Esophagus muscularis mucosa (tissue), 4 donors: Measurements from ENCODE around the gene FZD1. TPM values are rescaled to one million over a fixed set of nuclear protein-coding genes. Genes with fewer than 3 reads are reported as not detected.

Experiments
- DNase-seq: peaks from one replicate; pipeline ENCODE4 v3.0.0-alpha.2; 2017; ENCODE audit errors: extremely low spot score
- H3K27ac ChIP-seq, 4 donors: fragments of 200-600 bp; sonication (generic); replicated peaks in 1 of 4; 1 replicate in 3 of 4; 2 replicates in 1 of 4; pipeline ENCODE4 v1.5.1; 2016 to 2019; ENCODE audit warnings: mild to moderate bottlenecking in 1 of 4
- H3K27me3 ChIP-seq, 4 donors: fragments of 200-600 bp; sonication (generic); one replicate each; pipeline versions ENCODE4 v1.5.1 to v1.6.0; 2016 to 2019
- H3K36me3 ChIP-seq, 4 donors: fragments of 200-600 bp; sonication (generic); one replicate each; pipeline ENCODE4 v1.5.1; 2016 to 2019
- H3K4me1 ChIP-seq, 4 donors: fragments of 200-600 bp; sonication (generic); one replicate each; pipeline ENCODE4 v1.5.1; 2016 to 2019
- H3K4me3 ChIP-seq, 4 donors: fragments of 200-600 bp; sonication (generic); 1 replicate in 2 of 4; 2 replicates in 2 of 4; pipeline ENCODE4 v1.5.1; 2016 to 2019; ENCODE audit warnings: mild to moderate bottlenecking in 4 of 4, moderate library complexity in 1 of 4
- H3K9me3 ChIP-seq, 4 donors: fragments of 200-600 bp; sonication (generic); 1 replicate in 3 of 4; 2 replicates in 1 of 4; pipeline ENCODE4 v1.5.1; 2016 to 2019
- EP300 ChIP-seq: sonication (generic); formaldehyde crosslinking; IDR thresholded peaks from one replicate; pipeline ENCODE4 v1.6.1; 2017; ENCODE audit warnings: antibody characterized with exemption
- POLR2A ChIP-seq: fragments of 450-650 bp; IDR thresholded peaks from one replicate; pipeline ENCODE4 v1.6.1; 2017; ENCODE audit warnings: antibody characterized with exemption, moderate library complexity, mild to moderate bottlenecking, low read depth
- POLR2AphosphoS5 ChIP-seq, 2 donors: sonication (generic); formaldehyde crosslinking; IDR thresholded peaks; one replicate each; pipeline ENCODE4 v1.6.1; 2017; ENCODE audit warnings: antibody characterized with exemption in 2 of 2
- WGBS: methylation state at CpG from one replicate; pipeline ENCODE4 v1.1.5; 2018; 5-methylcytosine and 5-hydroxymethylcytosine counted together
- intact Hi-C: fragments of 100-400 bp; cut with DNase I; formaldehyde crosslinking; loops from one replicate; pipeline ENCODE4 v1.15.1; 2023
- total RNA-seq, 4 donors: library from RNA; depleted of rRNA; stranded (reverse); fragments of >200 nt; gene quantifications; one replicate each; pipeline versions ENCODE4 v1.1.0 to v1.2.1, GENCODE V29; 2016
- TF ChIP-seq, protein P1 (sequence below), 3 experiments: fragments of 200-600 bp in 2 of 3; fragments of 450-650 bp in 1 of 3; sonication (generic) in 2 of 3; IDR thresholded peaks; one replicate each; pipeline ENCODE4 v1.5.1; 2017 to 2019; ENCODE audit warnings: antibody characterized with exemption in 3 of 3, mild to moderate bottlenecking in 2 of 3, moderate library complexity in 1 of 3

FZD1 gene
- total RNA-seq, 4 donors from 2014 or later: 12.0 to 22.2 (median 17.4) TPM

DNA sequence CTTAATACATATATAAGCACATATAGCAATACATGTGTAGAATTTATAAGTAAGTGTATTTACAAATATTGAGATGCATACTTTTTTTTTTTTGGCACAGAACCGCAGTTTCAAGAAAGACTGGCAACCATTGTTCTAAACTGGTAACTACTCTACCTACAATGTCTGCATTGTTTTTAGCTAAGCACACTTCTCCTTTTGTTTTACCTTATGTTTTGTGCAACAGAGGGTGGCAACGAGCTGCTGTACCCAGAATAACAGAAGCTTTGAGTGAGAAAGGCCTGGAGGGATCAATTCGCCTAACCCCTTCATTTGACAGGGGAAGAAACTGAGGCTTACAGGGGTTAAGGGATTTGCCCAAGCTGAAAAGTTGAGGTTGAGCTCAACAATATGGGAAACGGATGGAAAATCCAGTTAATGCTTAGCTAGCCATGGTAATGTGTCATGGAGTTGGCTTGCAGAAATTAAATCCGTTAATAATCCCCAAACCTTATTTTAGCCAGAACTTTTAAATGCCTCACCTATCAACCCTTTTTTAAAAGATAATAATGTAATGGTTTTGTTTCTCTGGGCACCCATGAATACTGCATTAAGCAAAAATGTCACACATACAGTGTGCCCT, 25.5 kb downstream of the FZD1 start:
- WGBS: 80% methylated on average over 5 of the region's 5 CpGs
- Histone ChIP-seq H3K4me3 (no peak overlapping the region), H3K4me1 (peaks cover 0 to 6% (median 2%) of the 10 kb centered on the region in 4 donors), H3K27me3 (no peaks in the 10 kb centered on the region), H3K9me3 (no peaks in the 10 kb centered on the region), H3K36me3 (no peaks in the 10 kb centered on the region), H3K27ac (no peak overlapping the region)
- intact Hi-C loops: no loop called here
- TF ChIP-seq POLR2AphosphoS5 (IDR thresholded peaks at IDR 0.05): no peak
- no peak for TF ChIP-seq EP300
- DNase-seq: no peak

DNA sequence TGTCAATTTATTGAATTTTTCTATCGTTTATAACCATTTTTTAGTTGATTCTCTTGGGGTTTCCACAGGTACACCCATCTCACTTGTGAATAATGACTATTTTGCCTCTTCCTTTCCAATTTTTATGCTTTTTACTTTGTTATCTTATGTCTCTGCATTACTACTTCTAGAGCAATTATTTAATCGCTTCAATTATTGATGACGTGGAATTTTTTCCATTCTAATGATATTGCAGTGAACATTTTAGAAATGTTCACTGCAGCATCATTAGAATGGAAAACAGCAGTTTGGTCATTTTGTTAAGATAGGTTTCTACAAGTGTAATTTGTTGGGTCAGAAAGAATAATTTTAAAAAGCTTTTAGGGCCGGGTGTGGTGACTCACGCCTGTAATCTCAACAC, 27.1 kb downstream of the FZD1 start:
- peaks cover 0 to 6% (median 2%) of the 10 kb centered on the region in 4 donors for H3K4me1 ChIP-seq
- H3K27ac ChIP-seq: no peak overlapping the region
- 95% methylated on average over 5 of the region's 5 CpGs for WGBS
- H3K9me3 ChIP-seq: no peaks in the 10 kb centered on the region
- intact Hi-C loops: no loop called here
- DNase-seq: no peak
- H3K36me3 ChIP-seq: no peaks in the 10 kb centered on the region
- H3K4me3 ChIP-seq: no peak overlapping the region
- TF ChIP-seq, protein P1, sequence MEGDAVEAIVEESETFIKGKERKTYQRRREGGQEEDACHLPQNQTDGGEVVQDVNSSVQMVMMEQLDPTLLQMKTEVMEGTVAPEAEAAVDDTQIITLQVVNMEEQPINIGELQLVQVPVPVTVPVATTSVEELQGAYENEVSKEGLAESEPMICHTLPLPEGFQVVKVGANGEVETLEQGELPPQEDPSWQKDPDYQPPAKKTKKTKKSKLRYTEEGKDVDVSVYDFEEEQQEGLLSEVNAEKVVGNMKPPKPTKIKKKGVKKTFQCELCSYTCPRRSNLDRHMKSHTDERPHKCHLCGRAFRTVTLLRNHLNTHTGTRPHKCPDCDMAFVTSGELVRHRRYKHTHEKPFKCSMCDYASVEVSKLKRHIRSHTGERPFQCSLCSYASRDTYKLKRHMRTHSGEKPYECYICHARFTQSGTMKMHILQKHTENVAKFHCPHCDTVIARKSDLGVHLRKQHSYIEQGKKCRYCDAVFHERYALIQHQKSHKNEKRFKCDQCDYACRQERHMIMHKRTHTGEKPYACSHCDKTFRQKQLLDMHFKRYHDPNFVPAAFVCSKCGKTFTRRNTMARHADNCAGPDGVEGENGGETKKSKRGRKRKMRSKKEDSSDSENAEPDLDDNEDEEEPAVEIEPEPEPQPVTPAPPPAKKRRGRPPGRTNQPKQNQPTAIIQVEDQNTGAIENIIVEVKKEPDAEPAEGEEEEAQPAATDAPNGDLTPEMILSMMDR (IDR thresholded peaks at IDR 0.05): no peak
- TF ChIP-seq POLR2AphosphoS5 (IDR thresholded peaks at IDR 0.05): no peak
- TF ChIP-seq EP300: no peak
- TF ChIP-seq POLR2A: no peak
- no peaks in the 10 kb centered on the region for H3K27me3 ChIP-seq

DNA sequence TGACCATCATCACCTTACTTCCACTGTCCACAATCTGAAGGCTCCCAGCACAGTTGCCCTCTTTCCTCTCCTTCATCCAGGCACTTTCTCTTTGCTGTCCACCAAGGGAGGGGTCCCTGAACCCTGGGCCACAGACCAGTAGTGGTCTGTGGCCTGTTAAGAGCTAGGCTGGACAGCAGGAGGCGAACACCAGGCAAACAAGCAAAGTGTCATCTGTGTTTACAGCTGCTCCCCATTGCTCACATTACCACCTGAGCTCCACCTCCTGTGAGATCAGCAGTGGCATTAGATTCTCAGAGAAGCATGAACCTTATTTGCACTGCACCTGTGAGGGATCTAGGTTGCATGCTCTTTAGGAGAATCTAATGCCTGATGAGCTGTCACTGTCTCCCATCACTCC, 27.7 kb downstream of the FZD1 start:
- intact Hi-C loops: no loop called here
- H3K4me1 ChIP-seq: peaks cover 0 to 6% (median 2%) of the 10 kb centered on the region in 4 donors
- DNase-seq: no peak
- TF ChIP-seq POLR2AphosphoS5 (IDR thresholded peaks at IDR 0.05) (no peak), POLR2A (no peak), EP300 (no peak)
- TF ChIP-seq, protein P1 (IDR thresholded peaks at IDR 0.05): no peak
- no peaks in the 10 kb centered on the region for H3K9me3 ChIP-seq
- H3K4me3 ChIP-seq: no peak overlapping the region
- H3K36me3 ChIP-seq: no peaks in the 10 kb centered on the region
- no peaks in the 10 kb centered on the region for H3K27me3 ChIP-seq
- H3K27ac ChIP-seq: no peak overlapping the region
- 100% methylated on average over 1 of the region's 1 CpG for WGBS

DNA sequence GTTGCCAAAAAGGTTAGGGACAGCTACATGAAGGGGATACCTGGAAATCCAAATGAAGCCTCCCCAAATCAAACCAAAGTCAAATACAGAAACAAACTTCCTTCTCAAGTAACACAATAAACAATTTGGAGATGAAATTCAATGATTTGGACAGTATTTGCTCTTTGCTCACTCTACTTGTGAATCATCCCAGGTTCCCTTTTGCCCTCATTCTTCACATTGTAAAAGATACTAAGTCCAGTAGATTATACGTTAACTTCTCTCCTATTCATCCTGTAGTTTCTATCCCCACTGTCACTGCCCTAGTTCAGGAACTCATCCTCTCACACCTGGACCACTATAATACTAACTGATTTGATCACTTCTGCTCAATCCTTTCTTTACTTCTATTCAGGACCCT, 28.3 kb downstream of the FZD1 start:
- no peak for DNase-seq
- TF ChIP-seq POLR2A: no peak
- TF ChIP-seq, protein P1 (IDR thresholded peaks at IDR 0.05): no peak
- TF ChIP-seq POLR2AphosphoS5 (IDR thresholded peaks at IDR 0.05): no peak
- TF ChIP-seq EP300: no peak
- Histone ChIP-seq H3K4me1 (peaks cover 0 to 3% (median under 1%) of the 10 kb centered on the region in 4 donors), H3K4me3 (no peak overlapping the region), H3K27me3 (no peaks in the 10 kb centered on the region), H3K9me3 (no peaks in the 10 kb centered on the region), H3K27ac (no peak overlapping the region), H3K36me3 (no peaks in the 10 kb centered on the region)
- 92% methylated on average over 1 of the region's 1 CpG for WGBS
- intact Hi-C loops: no loop called here

- intact Hi-C loops: no loop called here
- Histone ChIP-seq H3K9me3 (no peaks in the 10 kb centered on the region), H3K4me3 (no peak overlapping the region), H3K27me3 (no peaks in the 10 kb centered on the region), H3K27ac (no peak overlapping the region), H3K4me1 (no peaks in the 10 kb centered on the region), H3K36me3 (no peaks in the 10 kb centered on the region)
- 78% methylated on average over 2 of the region's 2 CpGs for WGBS
- no peak for TF ChIP-seq POLR2A
- TF ChIP-seq EP300: no peak
- no peak for TF ChIP-seq POLR2AphosphoS5 (IDR thresholded peaks at IDR 0.05)
- TF ChIP-seq, protein P1 (IDR thresholded peaks at IDR 0.05): no peak
- DNase-seq: no peak
Observed at GRCh38 chr7:91293136-91293535, 28.9 kb downstream of the FZD1 start.
